Islet of Langerhans (tissue), 1 donor: ENCODE results near the gene SHC1.

Experiments used
- FAIRE-seq: peaks from one replicate; lab custom pipeline; 2011; peaks lifted over from hg19 to GRCh38; lab: Jason Lieb, UNC

SHC1 gene

GRCh38 chr1:154956544-154956941 is 14.0 kb downstream of the SHC1 start:
- FAIRE-seq = no peak

DNA sequence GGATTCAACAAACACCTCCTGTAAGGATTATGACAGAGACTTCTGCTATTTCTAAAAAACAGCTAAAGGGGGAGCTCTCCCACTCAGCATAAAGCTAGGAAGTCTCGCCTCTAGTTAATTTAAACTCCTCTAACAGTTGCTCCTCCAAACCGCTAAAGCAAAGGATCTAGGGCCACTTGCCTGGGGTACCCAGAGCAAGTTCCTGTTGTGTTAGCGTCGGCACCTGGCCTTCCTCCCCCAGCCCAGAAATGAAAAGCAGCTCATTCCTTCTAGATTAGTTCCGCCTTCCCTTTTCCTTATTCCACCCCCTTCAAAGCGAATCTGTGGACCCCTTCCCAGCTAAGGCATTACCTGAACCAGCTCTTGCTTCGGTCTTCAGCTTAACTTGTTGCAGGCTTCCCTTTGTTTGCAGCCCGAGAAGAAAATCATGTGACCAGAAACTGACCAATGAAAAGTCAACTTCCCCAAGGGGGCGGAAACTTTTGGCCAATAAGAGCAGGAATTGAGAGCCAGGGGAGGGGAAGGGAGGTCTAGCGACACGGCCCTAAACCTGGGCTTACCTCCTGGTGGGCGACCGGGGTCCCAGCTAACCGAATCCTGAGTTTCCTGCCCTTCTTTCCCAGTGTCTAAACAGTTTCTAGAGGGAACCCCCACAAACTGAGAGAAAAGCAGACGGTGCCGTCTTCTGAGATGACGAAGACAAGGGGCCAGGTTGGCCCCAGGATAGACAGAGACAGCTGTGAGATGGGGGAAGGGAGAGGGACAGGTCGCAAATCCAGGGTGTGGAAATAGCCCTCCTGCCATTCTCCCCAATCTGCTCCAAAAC is 14.6 kb downstream of the SHC1 start, which contains the start of gene PBXIP1:
PBXIP1 (minus strand) TSS at position 382 of the 826 bp plus-strand sequence. CDS start 2,378 bp downstream, outside the sequence.
- FAIRE-seq = peak; percentile 90

DNA sequence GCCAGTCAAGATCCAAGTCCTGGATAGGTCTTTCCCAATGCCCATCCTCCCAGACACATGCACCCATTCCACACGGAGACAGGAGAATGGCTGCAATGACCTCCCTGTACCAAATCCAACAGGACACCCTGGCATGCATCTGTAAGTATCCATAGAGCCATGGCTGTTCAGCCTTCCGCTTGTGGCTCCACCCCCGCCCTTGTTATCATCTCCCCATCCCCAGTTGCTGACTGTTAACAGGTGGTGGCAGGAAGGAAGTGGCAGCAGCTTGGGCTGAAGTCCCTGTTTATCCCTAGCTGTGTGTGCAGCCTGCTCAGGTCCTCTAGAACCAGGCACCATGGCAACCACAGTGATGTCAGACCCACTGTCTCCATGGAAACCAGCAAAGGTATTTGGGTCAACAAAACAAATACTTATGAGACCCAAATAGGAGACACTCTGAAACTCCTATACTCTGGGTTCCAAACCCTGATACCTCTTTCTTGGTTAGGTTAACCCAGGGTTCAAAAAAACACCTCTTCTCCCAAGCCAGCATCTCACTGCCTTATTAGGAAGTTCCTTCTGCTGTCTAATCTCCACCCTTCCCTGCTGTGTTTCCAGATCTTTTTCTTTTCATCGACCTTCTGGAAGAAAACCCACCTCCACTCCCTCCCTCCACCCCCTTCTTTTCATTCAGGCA is 15.4 kb downstream of the SHC1 start:
- no peak for FAIRE-seq

GRCh38 chr1:154954541-154954940 is 16.0 kb downstream of the SHC1 start:
- FAIRE-seq = no peak

DNA sequence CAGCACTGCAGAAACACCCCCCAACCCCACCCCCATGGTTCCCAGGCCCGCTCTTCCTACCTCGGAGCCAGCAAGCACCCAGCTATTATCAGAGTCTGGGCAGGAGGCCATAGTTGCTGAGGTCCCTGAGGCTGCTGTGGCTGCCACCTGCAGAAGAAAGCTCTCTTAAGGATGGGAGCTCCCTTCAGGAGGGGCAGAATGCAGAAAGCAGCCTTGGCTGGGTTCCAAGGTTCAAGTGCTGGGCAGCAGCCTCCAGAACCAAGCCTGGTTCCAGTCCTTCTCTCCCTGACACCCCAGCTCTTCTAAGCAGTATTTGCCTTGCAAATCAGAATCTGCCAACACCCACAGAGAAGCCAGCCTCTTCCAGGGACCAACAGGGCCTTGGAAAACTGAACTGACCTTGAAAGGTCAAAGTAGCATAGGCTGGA is 16.9 kb downstream of the SHC1 start:
- no peak for FAIRE-seq

DNA sequence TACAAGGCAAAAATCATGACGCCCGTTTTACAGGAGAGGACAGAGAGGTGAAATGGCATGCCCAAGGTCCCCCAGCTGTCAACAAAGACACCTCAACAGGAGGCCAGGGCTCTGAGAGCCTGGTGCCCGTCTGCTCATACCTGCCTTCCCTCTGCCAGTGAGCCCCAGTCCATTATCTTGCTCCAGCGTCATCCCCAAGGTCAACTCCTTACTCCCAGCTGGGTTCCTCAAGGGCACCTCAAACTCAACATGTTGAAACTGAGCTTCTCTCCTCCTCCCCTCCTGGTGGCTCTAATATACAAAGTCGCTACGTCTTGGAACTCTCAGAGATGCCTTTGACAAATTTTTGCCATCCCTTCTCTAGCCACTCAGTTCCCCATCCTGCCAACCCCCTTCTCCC is 17.9 kb downstream of the SHC1 start:
- FAIRE-seq = no peak

DNA sequence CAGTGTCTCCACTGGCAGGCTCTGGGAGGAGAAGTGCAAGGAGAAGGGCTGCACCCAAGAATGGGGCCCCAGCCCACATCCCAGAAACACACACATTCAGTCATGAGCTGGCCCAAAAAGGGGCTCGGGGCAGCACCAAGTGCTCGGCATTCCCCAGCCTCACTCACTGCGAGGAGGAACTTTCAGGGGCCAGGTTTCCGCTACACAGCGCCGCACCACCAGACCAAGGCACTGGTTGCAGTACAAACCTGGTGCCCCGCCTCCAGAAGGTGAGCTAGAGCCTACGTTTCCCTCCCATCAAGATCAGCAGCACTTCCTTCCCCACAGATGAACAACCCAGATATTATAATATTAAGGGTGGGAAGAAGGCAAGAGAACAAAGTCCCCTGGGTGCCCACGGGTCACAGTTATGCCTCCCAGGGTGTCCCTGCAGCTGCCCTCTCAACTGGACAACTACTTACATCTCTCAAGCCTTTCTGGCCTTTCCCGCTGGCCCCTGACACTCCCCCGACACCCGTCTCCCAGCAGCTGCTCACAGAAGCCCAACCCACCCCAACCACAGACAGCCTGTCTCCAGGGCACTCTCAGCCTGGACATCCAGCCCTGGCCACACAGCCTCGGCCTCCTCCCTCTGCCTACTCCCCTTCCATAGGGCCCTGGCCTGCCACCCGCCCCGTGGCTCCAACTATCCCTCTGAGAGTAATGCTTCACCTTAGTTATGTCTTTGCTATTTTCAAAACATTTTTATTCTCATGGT is 18.5 kb downstream of the SHC1 start:
- no peak for FAIRE-seq

DNA sequence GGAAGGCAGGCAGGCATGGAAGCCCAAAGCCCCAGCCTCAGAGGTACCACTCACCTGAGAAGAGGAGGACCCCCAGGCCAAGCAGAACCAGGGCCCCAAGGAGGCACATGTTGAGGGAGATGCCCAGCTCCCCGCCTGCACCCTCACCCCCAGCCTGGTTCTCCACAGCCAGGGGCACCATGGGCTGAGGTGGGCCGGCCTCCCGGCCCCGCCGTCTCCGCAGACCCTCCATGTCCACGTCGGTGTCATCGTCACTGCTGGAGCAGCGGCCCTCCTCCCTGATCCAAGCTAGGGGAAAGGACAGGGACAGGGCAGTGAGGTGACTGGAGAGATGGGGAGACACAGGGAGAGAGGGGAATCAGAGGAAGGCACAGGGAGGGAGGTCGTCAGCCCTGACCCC is 22.5 kb downstream of the SHC1 start:
- FAIRE-seq = no peak

- no peak for FAIRE-seq
Measured at GRCh38 chr1:154945962-154946850, 24.3 kb downstream of the SHC1 start.

DNA sequence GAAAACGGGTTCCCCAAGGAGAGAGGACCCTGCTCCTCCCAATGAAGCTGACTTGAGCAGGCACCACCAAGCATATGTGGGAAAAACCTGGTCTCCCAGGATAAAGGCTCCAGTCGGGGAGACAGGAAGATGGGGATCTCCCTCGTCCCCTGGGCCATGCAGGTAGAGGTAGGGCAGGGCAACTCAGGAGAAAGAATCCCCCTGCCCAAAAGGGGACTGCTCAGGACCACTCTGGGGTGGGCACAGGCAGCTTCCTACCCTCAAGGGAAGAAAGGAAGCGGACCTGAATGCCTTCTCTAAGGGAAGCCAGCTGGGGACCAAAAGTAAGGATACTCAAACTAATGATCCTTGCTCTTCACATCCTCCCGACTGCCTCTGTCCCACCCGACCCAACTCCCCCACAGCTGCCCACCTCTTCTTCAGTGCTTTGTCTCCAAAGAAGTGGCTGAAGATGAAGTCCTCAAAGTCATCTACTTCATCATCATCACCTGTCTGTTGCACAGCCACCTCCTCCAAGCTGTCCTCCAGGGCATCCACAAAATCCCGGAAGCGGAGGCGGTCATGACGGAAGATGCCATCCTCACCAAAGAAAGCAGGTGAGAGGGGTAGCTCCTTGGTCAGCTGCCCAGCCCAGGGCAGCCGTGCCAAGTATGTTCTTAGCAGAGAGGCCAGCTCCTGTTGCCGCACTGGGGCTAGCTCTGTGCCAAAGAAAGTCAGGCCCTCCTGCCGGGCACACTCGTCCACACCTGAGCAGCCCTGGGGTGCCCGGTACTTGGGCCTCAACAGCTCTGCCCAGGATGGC is 25.2 kb downstream of the SHC1 start:
- FAIRE-seq = no peak

- FAIRE-seq = no peak
Measured at GRCh38 chr1:154944401-154945159, 26.0 kb downstream of the SHC1 start.

- FAIRE-seq = no peak
Measured at GRCh38 chr1:154943649-154944400, 26.7 kb downstream of the SHC1 start.

- FAIRE-seq = no peak
Measured at GRCh38 chr1:154941333-154942013, 29.1 kb downstream of the SHC1 start.

- FAIRE-seq = no peak
Measured at GRCh38 chr1:154940651-154941194, 29.8 kb downstream of the SHC1 start.

- FAIRE-seq = no peak
Measured at GRCh38 chr1:154940213-154940560, 30.4 kb downstream of the SHC1 start.

DNA sequence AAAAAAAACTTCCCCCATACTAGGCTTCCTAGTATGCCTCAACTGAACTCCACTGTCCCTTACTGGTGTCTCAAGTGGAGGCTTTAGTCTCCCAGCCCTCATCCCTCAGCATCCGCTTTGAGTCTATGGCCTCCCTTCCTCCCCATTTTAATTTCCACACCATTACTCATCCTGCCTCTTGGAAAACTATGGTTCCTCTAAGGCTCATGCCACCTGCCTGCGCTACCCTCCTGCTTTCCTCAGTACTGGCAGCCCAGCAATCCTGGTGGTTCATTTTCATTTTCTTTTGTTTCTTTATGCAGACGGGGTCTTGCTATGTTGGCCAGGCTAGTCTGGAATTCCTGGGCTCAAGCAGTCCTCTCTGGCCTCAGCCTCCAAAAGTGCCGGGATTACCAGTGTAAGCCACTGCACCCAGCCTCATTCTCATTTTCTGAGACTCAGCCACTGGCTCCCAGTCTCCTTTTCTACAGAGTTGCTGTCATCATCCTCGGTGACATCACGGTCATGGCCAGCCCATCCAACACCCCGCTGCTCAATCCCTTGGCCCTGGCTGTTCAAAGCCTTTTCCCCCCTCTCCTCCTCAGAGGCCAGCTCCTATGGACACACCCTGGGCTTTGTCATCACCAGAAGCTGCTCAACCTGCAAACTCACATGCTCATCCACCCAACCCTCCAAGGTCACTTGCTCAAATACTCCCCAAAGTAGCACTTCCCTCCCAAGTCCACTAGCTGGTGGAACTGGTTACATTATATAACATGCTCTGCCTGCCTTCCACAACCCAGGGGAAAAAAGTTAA is 31.7 kb downstream of the SHC1 start:
- FAIRE-seq = no peak

- no peak for FAIRE-seq
Measured at GRCh38 chr1:154937988-154938386, 32.6 kb downstream of the SHC1 start.
